ENCODE results near the gene ZNF292. TPM values are rescaled to one million over a fixed set of nuclear protein-coding genes. Genes with fewer than 3 reads are reported as not detected.
A peak's percentile ranks its signal among the peaks of the same experiment; 100 is the strongest.

Gene ZNF292
- total and polyA plus RNA-seq, 4 donors: 4.6 to 116 (median 16.5) TPM

- WGBS, 2 donors: 82 to 83% methylated on average over 2 of the region's 2 CpGs
- Histone ChIP-seq H3K4me1 (ENCODE audit: control insufficient read depth in 5 of 5, insufficient read depth in 5 of 5, low read length in 5 of 5) (no peaks in the 10 kb centered on the region), H3K27me3 (ENCODE audit: control insufficient read depth in 3 of 3, insufficient read depth in 3 of 3, low read length in 2 of 3) (no peaks in the 10 kb centered on the region), H3K27ac (ENCODE audit: low read depth in 1 of 2, low read length in 1 of 2) (no peak overlapping the region), H3K9ac (ENCODE audit: insufficient read depth in 1 of 2, low read length in 2 of 2) (no peak overlapping the region), H3K9me3 (ENCODE audit: control insufficient read depth in 4 of 4, insufficient read depth in 3 of 4, low read length in 3 of 4) (no peaks in the 10 kb centered on the region), H3K36me3 (ENCODE audit: control insufficient read depth in 4 of 4, insufficient read depth in 4 of 4, low read length in 4 of 4) (no peaks in the 10 kb centered on the region), H3K4me3 (no peak overlapping the region)
- no peak for ATAC-seq (ENCODE audit: insufficient read depth, low FRiP score)
- no peak for DNase-seq
- TF ChIP-seq CTCF (IDR thresholded peaks at IDR 0.05; ENCODE audit: control extremely low read depth, extremely low read depth): no peak
Observed at GRCh38 chr6:87287251-87287650, 131.9 kb downstream of the ZNF292 start.

GRCh38 chr6:87289571-87289970 lies 134.2 kb downstream of the ZNF292 start:
- TF ChIP-seq CTCF (IDR thresholded peaks at IDR 0.05; ENCODE audit: control extremely low read depth, extremely low read depth): no peak
- 41 to 83% methylated on average over 3 of the region's 3 CpGs for WGBS, 2 donors
- no peak for ATAC-seq (ENCODE audit: insufficient read depth, low FRiP score)
- H3K4me1 ChIP-seq (ENCODE audit: control insufficient read depth in 5 of 5, insufficient read depth in 5 of 5, low read length in 5 of 5): no peaks in the 10 kb centered on the region
- H3K36me3 ChIP-seq (ENCODE audit: control insufficient read depth in 4 of 4, insufficient read depth in 4 of 4, low read length in 4 of 4): no peaks in the 10 kb centered on the region
- H3K4me3 ChIP-seq: no peak overlapping the region
- no peak overlapping the region for H3K27ac ChIP-seq (ENCODE audit: low read depth in 1 of 2, low read length in 1 of 2)
- H3K9ac ChIP-seq (ENCODE audit: insufficient read depth in 1 of 2, low read length in 2 of 2): no peak overlapping the region
- no peak for DNase-seq
- H3K27me3 ChIP-seq (ENCODE audit: control insufficient read depth in 3 of 3, insufficient read depth in 3 of 3, low read length in 2 of 3): no peaks in the 10 kb centered on the region
- H3K9me3 ChIP-seq (ENCODE audit: control insufficient read depth in 4 of 4, insufficient read depth in 3 of 4, low read length in 3 of 4): no peaks in the 10 kb centered on the region

GRCh38 chr6:87291883-87292282 lies 136.5 kb downstream of the ZNF292 start:
- Histone ChIP-seq H3K4me1 (ENCODE audit: control insufficient read depth in 5 of 5, insufficient read depth in 5 of 5, low read length in 5 of 5) (no peaks in the 10 kb centered on the region), H3K9ac (ENCODE audit: insufficient read depth in 1 of 2, low read length in 2 of 2) (no peak overlapping the region), H3K4me3 (no peak overlapping the region), H3K27ac (ENCODE audit: low read depth in 1 of 2, low read length in 1 of 2) (no peak overlapping the region), H3K36me3 (ENCODE audit: control insufficient read depth in 4 of 4, insufficient read depth in 4 of 4, low read length in 4 of 4) (no peaks in the 10 kb centered on the region), H3K27me3 (ENCODE audit: control insufficient read depth in 3 of 3, insufficient read depth in 3 of 3, low read length in 2 of 3) (no peaks in the 10 kb centered on the region), H3K9me3 (ENCODE audit: control insufficient read depth in 4 of 4, insufficient read depth in 3 of 4, low read length in 3 of 4) (no peaks in the 10 kb centered on the region)
- 80 to 86% methylated on average over 2 of the region's 2 CpGs for WGBS, 2 donors
- DNase-seq: peak in 2 of 3 donors; percentile 40 to 59
- no peak for TF ChIP-seq CTCF (IDR thresholded peaks at IDR 0.05; ENCODE audit: control extremely low read depth, extremely low read depth)
- ATAC-seq (ENCODE audit: insufficient read depth, low FRiP score): no peak

GRCh38 chr6:87293526-87293925 lies 138.2 kb downstream of the ZNF292 start:
- DNase-seq (no peak), ATAC-seq (ENCODE audit: insufficient read depth, low FRiP score) (no peak)
- Histone ChIP-seq H3K36me3 (ENCODE audit: control insufficient read depth in 4 of 4, insufficient read depth in 4 of 4, low read length in 4 of 4) (no peaks in the 10 kb centered on the region), H3K27ac (ENCODE audit: low read depth in 1 of 2, low read length in 1 of 2) (no peak overlapping the region), H3K9me3 (ENCODE audit: control insufficient read depth in 4 of 4, insufficient read depth in 3 of 4, low read length in 3 of 4) (no peaks in the 10 kb centered on the region), H3K9ac (ENCODE audit: insufficient read depth in 1 of 2, low read length in 2 of 2) (no peak overlapping the region), H3K4me1 (ENCODE audit: control insufficient read depth in 5 of 5, insufficient read depth in 5 of 5, low read length in 5 of 5) (no peaks in the 10 kb centered on the region), H3K27me3 (ENCODE audit: control insufficient read depth in 3 of 3, insufficient read depth in 3 of 3, low read length in 2 of 3) (no peaks in the 10 kb centered on the region), H3K4me3 (no peak overlapping the region)
- 87% methylated on average over 4 of the region's 4 CpGs for WGBS, 2 donors
- no peak for TF ChIP-seq CTCF (IDR thresholded peaks at IDR 0.05; ENCODE audit: control extremely low read depth, extremely low read depth)
